GM23248 (cell line): Measurements from ENCODE around the gene P3H4.

Experiments
- EZH2 ChIP-seq: fragments of 200-600 bp; sonication (generic); IDR thresholded peaks from 2 replicates; pipeline ENCODE4 v1.6.1; 2018; ENCODE audit warnings: antibody characterized with exemption, mild to moderate bottlenecking; ENCODE audit not compliant: insufficient read depth, poor library complexity, severe bottlenecking
- EZH2phosphoT487 ChIP-seq: fragments of 200-600 bp; sonication (generic); IDR thresholded peaks from 2 replicates; pipeline ENCODE4 v1.6.1; 2018; ENCODE audit warnings: antibody characterized with exemption, moderate library complexity, mild to moderate bottlenecking, low read depth; ENCODE audit not compliant: insufficient read depth

- TF ChIP-seq EZH2phosphoT487 (no peak), EZH2 (no peak)
Observed at GRCh38 chr17:41797377-41797776, 14.4 kb downstream of the P3H4 start.
